ENCODE measurements around the gene PLAU.
A peak's percentile ranks its signal among the peaks of the same experiment; 100 is the strongest.

PLAU gene

GRCh38 chr10:73910764-73911552, at the start of gene PLAU:
Gene PLAU (plus strand): TSS chr10:73911132. CDS start chr10:73911556, 424 bp downstream.
- peak; percentile 5 for DNase-seq

DNA sequence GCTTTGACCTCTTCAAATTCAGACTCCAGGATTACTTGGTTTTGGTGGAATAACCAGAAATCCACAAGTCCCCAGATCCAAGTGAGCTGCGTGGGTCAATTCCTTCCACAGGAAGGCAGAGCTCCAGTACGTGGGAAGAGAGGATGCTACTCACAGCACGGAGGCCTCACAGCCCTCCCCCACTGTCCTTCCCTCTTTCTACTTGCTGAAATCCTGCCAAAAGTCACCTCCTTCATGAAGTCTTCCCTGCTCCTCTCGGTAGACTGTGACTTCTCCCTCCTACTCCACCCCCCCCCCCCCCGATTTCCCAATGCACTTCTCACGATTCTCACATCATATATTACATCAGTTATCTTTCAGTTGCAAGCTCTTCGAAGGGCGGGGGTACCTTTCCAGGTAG, 48.9 kb upstream of the PLAU start:
- DNase-seq = no peak

DNA sequence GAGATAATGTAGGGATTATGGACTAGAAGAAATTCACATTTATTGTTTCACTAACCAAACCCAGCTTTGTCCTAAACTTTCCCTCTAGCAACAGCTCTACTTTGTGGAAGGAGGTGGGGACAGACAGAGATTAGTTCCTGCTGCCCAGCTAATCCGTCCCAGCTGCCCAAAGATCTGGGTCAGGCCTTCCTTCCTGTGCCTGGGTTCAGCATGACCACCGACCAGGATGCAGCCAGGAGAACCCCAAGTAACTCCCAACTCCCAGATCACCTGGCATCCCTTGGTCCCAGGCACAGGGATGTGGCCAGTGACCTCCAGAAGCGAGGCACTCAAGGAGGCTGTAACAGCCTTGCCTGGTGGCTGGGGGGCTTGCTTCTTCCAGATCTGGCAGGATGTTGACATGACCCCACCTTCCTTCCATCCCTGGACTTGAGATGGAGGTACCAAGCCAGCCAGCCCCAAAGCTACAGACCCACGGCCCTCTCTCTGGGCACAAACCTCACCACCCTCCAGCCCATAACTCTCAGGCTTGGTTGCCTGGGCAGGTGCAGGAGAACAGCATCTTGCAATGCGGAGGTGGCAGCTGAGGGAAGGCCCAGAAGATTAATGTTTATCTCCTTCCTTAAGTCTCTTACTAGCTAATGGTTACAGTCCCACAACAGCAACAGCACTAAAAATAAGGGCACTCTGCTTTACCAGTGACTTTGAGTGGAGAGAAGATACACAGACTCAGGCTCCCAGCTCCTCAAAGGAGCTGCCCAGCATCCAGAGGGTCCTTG, 47.7 kb upstream of the PLAU start:
- no peak for DNase-seq

GRCh38 chr10:73864229-73864628, 46.7 kb upstream of the PLAU start:
- DNase-seq = no peak

DNA sequence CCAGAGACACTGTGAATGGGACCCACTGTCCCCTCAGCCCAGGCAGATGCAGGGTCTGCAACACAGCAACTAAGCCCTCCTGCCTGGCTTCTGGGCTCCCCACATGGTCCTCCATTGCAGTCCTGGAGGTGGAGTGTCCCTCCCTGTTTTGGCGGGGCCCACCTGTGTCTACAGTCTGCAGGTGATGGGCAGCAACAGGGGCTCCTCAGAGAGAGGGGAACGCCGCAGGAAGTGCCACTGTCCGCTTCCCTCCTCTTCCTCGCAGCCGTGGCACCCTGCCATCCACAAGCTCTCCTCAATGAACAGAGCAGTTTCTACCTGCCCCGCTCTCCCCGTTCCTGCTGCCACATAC, 45.8 kb upstream of the PLAU start:
- DNase-seq = no peak

DNA sequence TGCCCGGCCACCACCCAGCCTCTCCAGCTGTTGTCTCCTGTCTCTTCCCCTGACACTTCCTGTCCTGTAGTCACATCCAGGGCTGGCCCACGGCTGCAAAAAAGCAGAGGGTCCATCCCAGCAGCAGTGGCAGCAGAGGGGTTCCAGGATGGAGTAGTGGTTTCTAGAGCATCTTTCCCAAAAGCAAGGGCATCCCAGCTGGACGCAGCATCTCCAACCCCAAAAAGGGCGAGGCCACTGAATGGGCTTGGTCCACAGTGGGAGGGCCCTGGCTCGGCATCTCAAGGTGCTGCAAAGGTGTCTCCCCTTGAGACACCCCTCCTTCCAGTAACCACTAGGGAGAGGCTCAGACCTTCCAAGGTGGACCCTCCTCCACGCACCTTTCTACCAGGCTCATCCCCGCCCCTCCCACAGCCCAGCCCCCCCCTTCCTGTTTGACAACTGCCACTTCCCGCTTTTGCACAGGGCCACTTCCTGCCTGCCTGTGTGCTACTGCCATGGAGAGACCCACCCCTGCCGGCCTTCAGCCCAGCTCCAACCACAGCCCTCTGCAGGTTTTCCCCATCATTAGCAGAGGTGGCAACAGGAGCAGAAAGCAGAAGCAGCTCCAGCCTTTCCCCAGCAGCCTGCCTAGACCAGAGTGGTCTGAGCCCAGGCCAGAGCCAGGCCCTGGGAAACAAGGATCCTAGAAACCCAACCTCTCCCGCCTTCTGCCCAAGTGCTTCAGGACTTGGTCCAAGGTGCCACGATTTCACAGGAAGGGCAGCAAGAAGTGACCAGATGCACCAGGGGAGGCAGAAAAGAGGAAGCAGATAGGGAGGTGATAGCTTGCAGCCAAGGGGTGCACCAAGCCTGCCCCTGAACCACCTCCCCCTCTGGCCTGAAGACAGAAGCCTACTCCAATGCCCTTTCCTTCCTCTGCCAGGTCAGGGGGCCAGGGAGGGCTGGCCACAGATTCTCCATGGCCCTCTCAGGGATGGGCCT, 45.2 kb upstream of the PLAU start:
- no peak for DNase-seq

- no peak for DNase-seq
Measured at GRCh38 chr10:73866621-73867020, 44.3 kb upstream of the PLAU start.

DNA sequence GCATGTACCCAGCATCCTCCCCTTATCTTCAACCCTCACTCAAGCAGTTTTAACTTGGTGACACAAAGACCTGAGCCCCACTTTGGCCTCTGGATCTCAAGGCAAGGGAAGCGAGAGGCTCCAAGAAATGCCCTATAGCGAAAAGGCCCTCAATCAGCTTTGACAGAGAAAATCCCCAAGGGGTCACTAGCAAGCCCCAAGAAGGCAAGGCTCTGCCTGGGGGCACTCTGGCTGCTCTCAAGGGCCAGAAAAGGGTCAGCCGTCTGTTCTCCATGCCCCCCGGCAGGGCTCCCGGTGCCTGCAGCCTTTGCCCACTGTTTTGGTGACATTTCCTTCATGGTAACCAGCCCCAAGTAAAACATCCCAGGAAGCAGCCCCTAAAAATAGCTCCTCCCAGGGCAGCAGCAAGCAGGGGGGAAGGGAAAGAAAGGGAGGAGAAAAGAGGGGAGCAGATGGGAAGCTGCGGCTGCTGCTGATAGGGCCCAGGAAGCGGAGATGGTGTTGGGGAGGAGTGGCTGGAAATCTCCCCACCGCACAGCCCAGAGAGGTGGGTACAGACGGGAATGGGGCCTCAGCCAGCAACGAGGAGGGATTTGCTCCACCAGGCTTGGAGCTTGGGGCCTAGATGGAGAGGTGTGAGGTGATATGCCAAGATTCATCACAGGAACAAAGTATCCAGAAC, 43.7 kb upstream of the PLAU start:
- no peak for DNase-seq

DNA sequence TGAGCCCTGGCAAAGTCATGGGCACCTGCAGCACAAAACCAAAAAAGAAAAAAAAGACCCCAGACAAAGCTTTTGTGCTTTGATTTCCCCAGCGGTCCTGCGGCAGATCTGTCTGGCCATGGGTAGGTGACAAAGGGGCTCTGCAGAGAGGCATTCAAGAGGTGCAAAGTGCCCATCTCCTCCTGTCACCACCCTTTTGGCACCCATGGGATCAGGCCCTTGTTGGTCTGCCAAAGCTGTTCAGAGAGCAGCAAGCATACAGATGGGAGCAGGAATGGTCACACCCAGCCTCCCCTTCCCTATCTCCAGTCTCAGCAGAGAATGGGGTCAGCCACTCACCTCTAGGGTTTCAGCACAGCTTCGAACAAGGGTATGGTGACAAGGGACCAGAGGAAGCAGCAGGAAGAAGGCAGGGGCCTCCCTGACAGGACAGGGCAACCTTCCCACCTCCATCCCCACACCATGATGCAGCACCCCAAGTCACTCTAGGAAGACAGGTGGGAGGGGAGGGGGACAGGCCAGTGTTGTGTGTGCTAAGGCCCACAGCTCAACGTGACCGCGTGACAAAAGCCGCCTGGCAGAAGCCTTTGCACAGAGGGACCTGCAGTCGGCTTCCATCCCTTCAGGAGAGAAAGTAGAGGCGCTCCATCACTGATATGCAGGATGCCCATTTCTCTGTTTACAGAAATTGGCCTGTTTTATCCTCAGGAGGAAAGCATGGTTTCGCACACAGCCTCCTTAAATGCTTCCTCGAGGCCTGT, 42.9 kb upstream of the PLAU start:
- no peak for DNase-seq

GRCh38 chr10:73868655-73869195, 42.2 kb upstream of the PLAU start:
- no peak for DNase-seq

- no peak for DNase-seq
Measured at GRCh38 chr10:73871295-73872189, 39.4 kb upstream of the PLAU start.

- DNase-seq = no peak
Measured at GRCh38 chr10:73872190-73872710, 38.7 kb upstream of the PLAU start.

DNA sequence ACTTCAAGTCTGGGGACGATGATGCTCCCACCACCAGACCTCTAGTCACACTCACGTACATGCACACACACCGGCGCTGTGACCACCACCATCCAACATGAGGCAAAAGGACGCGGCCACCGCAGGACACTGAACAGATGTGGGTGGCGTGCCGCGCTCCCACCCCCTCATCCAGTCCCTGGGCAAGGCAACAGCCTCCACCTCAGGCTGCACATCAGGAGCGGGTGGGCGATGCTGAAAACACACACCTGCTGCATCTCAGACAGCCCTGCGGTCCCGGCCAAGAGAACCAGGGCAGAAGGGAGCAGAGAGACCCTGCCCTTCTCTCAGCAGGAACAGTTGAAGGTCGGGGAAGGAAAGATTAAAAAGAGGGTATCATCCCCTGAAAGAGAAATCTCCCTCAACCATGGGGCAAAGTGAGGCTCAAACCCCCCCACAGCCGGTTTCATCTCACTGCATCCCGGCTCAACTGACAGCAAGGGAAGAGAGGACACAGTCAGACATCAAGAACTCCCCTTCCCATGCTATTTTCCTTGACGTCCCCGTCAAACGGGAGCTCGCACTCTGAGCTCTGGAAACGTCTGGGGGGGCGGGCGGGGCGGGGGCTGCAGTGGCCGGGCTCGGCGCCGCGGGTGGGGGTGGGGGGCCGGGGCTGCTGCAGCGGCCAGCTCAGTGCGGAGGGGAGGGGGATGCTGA, 37.6 kb upstream of the PLAU start:
- no peak for DNase-seq

- DNase-seq = no peak
Measured at GRCh38 chr10:73873838-73874215, 37.1 kb upstream of the PLAU start.

DNA sequence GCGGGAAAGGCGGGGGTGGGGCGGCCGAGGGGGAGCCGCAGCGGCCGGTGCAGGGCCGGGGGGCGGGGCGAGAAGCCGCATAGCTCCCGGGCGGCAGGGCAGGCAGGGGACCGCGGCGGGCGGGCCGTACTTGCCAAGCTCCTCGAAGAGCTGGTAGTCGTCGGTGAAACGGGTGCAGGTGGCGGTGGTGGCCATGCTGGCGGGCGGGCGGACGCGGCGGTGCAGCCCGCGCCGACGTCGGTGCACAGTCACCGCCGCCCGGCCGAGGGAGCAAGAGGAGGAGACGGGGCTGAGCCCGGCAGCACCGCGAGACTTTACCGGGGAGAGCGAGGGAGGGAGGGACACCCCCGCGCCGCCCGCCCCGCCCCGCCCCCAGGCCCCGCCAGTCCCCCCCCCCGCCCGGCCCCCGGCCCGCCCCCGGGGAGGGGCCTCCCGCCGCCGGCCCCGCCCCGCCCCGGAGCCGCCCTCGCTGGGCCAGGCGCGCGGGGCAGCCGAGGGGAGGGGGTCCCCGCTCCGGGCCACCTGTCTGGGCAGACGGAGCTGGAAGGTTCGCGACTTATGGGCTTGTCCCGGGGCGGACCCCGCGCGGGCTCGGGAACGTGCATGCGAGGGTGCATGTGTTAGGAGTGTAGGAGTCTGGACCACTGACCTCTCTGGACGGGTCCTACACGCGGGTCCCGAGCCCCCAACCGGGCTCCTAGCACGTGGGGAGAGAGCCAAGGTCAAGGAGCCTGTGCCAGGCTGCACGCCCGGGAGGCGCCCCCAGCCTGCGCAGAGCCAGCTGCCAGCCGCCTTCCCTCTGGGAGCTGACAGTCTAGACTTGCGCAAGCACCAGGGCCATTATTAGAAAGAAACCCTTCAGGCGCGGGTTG, 36.4 kb upstream of the PLAU start, which contains the start of gene CAMK2G:
CAMK2G (minus strand) TSS at position 289 of the 872 bp plus-strand sequence; CDS start at position 195, 94 bp downstream.
- peak; percentile 80 for DNase-seq

DNA sequence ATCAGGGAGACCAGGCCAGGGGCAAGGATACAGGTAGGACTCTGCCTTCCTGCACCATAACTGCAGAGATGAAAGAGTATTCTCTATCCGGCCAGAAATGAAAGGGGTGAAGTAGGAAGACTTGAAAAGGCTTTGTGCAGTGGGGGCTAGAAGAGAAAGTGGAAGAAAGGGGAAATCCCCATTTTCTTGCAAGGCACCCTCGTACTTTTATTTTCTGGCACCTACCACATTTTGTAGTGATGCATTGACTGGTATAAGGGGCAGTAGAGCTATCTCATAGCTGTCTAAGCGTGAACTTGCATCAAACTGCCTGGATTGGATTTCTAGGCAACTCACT, 35.8 kb upstream of the PLAU start:
- no peak for DNase-seq

GRCh38 chr10:73876157-73876556, 34.8 kb upstream of the PLAU start:
- no peak for DNase-seq

- no peak for DNase-seq
Measured at GRCh38 chr10:73876566-73876965, 34.4 kb upstream of the PLAU start.

DNA sequence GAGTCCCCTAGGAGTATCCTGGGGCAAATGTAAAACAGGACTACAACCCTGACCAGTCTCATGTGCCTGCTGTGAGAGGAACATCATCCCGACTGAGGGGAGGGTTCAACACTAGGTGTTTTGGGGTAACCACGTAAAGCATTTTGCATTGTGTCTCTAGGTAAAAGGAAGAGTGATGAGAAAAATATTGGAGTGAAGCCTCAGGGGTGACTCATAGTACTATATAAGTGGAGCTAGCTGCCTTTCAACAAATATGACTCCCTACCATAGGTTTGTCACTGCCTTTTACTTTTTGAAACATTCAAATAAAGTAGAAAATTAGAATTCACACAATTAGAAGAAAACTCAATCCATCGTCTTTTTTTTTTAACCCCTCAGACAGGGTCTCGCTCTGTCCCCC, 34.0 kb upstream of the PLAU start:
- DNase-seq = no peak

Data from NCI-H1436 (cell line).